GM23338 (cell line): ENCODE measurements around the gene COL4A2. TPM values are rescaled to one million over a fixed set of nuclear protein-coding genes. Genes with fewer than 3 reads are reported as not detected.

Source experiments
- ATAC-seq: fragments of 200-7000 bp; cut with Tn5 transposase; 3 replicates; pipeline ENCODE4 v1.9.1; 2020
- DNase-seq: peaks from one replicate; pipeline ENCODE4 v3.0.0-alpha.2; 2015; ENCODE audit warnings: low spot score
- H2AFZ ChIP-seq: fragments of 200-600 bp; sonication (generic); 2 replicates; pipeline ENCODE4 v1.8.0; 2016; ENCODE audit warnings: antibody characterized with exemption, mild to moderate bottlenecking, moderate library complexity
- H3F3A ChIP-seq: fragments of 200-600 bp; sonication (generic); replicated peaks from 2 replicates; pipeline ENCODE4 v1.8.0; 2017; ENCODE audit warnings: antibody characterized with exemption, mixed run types, low read depth
- H3K27ac ChIP-seq: fragments of 200-600 bp; sonication (generic); 2 replicates; pipeline ENCODE4 v1.6.1; 2016; ENCODE audit warnings: low read depth
- H3K27me3 ChIP-seq: fragments of 200-600 bp; sonication (generic); 2 replicates; pipeline ENCODE4 v1.8.0; 2016; ENCODE audit warnings: mild to moderate bottlenecking, mixed run types, moderate library complexity; ENCODE audit not compliant: insufficient read depth
- H3K36me3 ChIP-seq: fragments of 200-600 bp; sonication (generic); 2 replicates; pipeline ENCODE4 v1.8.0; 2016; ENCODE audit warnings: mild to moderate bottlenecking; ENCODE audit not compliant: insufficient read depth
- H3K4me1 ChIP-seq: fragments of 200-600 bp; sonication (generic); 2 replicates; pipeline ENCODE4 v1.8.0; 2016; ENCODE audit warnings: mild to moderate bottlenecking, moderate library complexity; ENCODE audit not compliant: insufficient read depth
- H3K4me2 ChIP-seq: fragments of 200-600 bp; sonication (generic); 2 replicates; pipeline ENCODE4 v1.7.1; 2017; ENCODE audit warnings: mixed run types
- H3K4me3 ChIP-seq: fragments of 200-600 bp; sonication (generic); 2 replicates; pipeline ENCODE4 v1.6.1; 2016; ENCODE audit warnings: mixed run types
- H3K79me2 ChIP-seq: fragments of 200-600 bp; sonication (generic); replicated peaks from 2 replicates; pipeline ENCODE4 v1.8.0; 2017; ENCODE audit warnings: mild to moderate bottlenecking; ENCODE audit not compliant: insufficient read depth
- H3K9me2 ChIP-seq: fragments of 200-600 bp; sonication (generic); 2 replicates; pipeline ENCODE4 v1.8.0; 2017; ENCODE audit not compliant: insufficient read depth
- H4K20me1 ChIP-seq: fragments of 200-600 bp; sonication (generic); replicated peaks from 2 replicates; pipeline ENCODE4 v1.8.0; 2017; ENCODE audit warnings: mild to moderate bottlenecking; ENCODE audit not compliant: insufficient read depth
- H3K27ac Mint-ChIP-seq: 2 replicates; pipeline ENCODE4 v1.8.0; 2020; ENCODE audit warnings: inconsistent platforms, mild to moderate bottlenecking, moderate library complexity, mixed read lengths
- H3K27me3 Mint-ChIP-seq: 3 replicates; pipeline ENCODE4 v1.8.0; 2022; ENCODE audit warnings: low read depth, mild to moderate bottlenecking, moderate library complexity, mixed read lengths, inconsistent platforms; ENCODE audit not compliant: insufficient read depth, poor library complexity
- H3K36me3 Mint-ChIP-seq: 3 replicates; pipeline ENCODE4 v1.8.0; 2021; ENCODE audit warnings: low read depth, mild to moderate bottlenecking, inconsistent platforms, moderate library complexity, mixed read lengths
- H3K4me1 Mint-ChIP-seq: 3 replicates; pipeline ENCODE4 v1.8.0; 2020; ENCODE audit warnings: mild to moderate bottlenecking, inconsistent platforms, mixed read lengths
- H3K4me3 Mint-ChIP-seq: 3 replicates; pipeline ENCODE4 v1.8.0; 2021; ENCODE audit warnings: moderate library complexity, mild to moderate bottlenecking, inconsistent platforms, mixed read lengths
- H3K9me3 Mint-ChIP-seq: 3 replicates; pipeline ENCODE4 v1.8.0; 2020; ENCODE audit warnings: moderate library complexity, mild to moderate bottlenecking, inconsistent platforms, mixed read lengths
- CREB1 ChIP-seq: fragments of 250-450 bp; sonication (Bioruptor Pico); IDR thresholded peaks from 2 replicates; pipeline ENCODE4 v1.5.0; 2020; ENCODE audit warnings: low read depth, mild to moderate bottlenecking, moderate library complexity
- EZH2 ChIP-seq: fragments of 200-600 bp; sonication (generic); IDR thresholded peaks from one replicate; pipeline ENCODE4 v1.8.0; 2017; ENCODE audit warnings: antibody characterized with exemption, mild to moderate bottlenecking, low read depth; ENCODE audit not compliant: unreplicated experiment
- EZH2phosphoT487 ChIP-seq: fragments of 200-600 bp; sonication (generic); IDR thresholded peaks from one replicate; pipeline ENCODE4 v1.8.1; 2018; ENCODE audit warnings: antibody characterized with exemption; ENCODE audit not compliant: unreplicated experiment
- JUNB ChIP-seq: IDR thresholded peaks from one replicate; pipeline ENCODE4 v1.6.1; 2016; ENCODE audit warnings: antibody characterized with exemption; ENCODE audit not compliant: unreplicated experiment
- POLR2AphosphoS5 ChIP-seq: IDR thresholded peaks from 2 replicates; pipeline ENCODE4 v1.6.1; 2016; ENCODE audit warnings: antibody characterized with exemption, low read depth
- STAT1 ChIP-seq: IDR thresholded peaks from one replicate; pipeline ENCODE4 v1.6.1; 2016; ENCODE audit warnings: antibody characterized with exemption; ENCODE audit not compliant: unreplicated experiment
- ZNF114 ChIP-seq: fragments of 250-450 bp; sonication (Bioruptor Pico); IDR thresholded peaks from 2 replicates; pipeline ENCODE4 v1.5.0; 2020; ENCODE audit warnings: mild to moderate bottlenecking, moderate library complexity
- ZNF331 ChIP-seq: fragments of 250-450 bp; sonication (Bioruptor Pico); IDR thresholded peaks from 2 replicates; pipeline ENCODE4 v1.5.0; 2020; ENCODE audit warnings: low read depth, mild to moderate bottlenecking, moderate library complexity
- polyA plus RNA-seq: library from polyadenylated mRNA; unstranded; fragments of >200 nt; fragmentation: Nextera tagmentation; extraction: Ambion mirVana; gene quantifications from 2 replicates; pipeline ENCODE4 v1.2.1, GENCODE V29; 2016
- total RNA-seq: library from RNA; depleted of rRNA; stranded (reverse); fragments of >200 nt; shearing (Covaris generic); gene quantifications from 2 replicates; pipeline ENCODE4 v1.2.3, GENCODE V29; 2014
- TF ChIP-seq, protein P1 (sequence below): fragments of 250-450 bp; sonication (Bioruptor Pico); IDR thresholded peaks from 2 replicates; pipeline ENCODE4 v1.5.0; 2020; ENCODE audit warnings: mild to moderate bottlenecking, moderate library complexity
- TF ChIP-seq, protein P2 (sequence below): IDR thresholded peaks from one replicate; pipeline ENCODE4 v1.6.1; 2018; ENCODE audit warnings: antibody characterized with exemption; ENCODE audit not compliant: unreplicated experiment

The COL4A2 gene
- total and polyA plus RNA-seq, 2 experiments from 2014 or later, result 37.4 to 131 TPM

DNA sequence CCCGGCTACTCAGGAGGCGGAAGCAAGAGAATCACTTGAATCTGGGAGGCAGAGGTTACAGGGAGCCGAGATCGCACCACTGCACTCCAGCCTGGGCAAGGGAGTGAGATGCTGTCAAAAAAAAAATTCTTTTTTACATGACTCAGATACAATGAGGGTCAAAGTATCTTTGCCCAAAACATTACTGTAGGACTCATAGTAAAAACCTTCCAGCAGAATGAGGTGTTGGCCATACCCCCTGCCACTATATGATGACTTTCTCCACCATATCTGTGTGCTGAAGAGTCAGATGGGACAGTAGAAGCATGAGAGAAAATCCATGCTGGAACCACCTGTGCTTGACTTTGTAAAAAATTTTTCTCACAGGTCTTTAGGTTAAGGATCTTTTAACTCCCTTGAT lies 86.7 kb downstream of the COL4A2 start:
- Mint-ChIP-seq H3K9me3 (0 out of 3 replicates have a peak, but pooled peaks cover 3% of the 10 kb centered on the region), H3K27me3 (no peaks in the 10 kb centered on the region), H3K4me3 (no peak overlapping the region), H3K4me1 (peaks cover 18% of the 10 kb centered on the region), H3K36me3 (peaks cover 15% of the 10 kb centered on the region), H3K27ac (no peak overlapping the region)
- H2AFZ ChIP-seq, result no peak overlapping the region
- H3K4me2 ChIP-seq, result no peak overlapping the region
- ATAC-seq (no peak), DNase-seq (no peak)
- no peak overlapping the region for H3K27ac ChIP-seq
- H4K20me1 ChIP-seq, result no peaks in the 10 kb centered on the region
- H3F3A ChIP-seq, result no peaks in the 10 kb centered on the region
- H3K4me1 ChIP-seq, result peaks cover 14% of the 10 kb centered on the region; the same call in 1 of the 2 replicates
- H3K36me3 ChIP-seq, result no peaks in the 10 kb centered on the region
- TF ChIP-seq, protein P1, sequence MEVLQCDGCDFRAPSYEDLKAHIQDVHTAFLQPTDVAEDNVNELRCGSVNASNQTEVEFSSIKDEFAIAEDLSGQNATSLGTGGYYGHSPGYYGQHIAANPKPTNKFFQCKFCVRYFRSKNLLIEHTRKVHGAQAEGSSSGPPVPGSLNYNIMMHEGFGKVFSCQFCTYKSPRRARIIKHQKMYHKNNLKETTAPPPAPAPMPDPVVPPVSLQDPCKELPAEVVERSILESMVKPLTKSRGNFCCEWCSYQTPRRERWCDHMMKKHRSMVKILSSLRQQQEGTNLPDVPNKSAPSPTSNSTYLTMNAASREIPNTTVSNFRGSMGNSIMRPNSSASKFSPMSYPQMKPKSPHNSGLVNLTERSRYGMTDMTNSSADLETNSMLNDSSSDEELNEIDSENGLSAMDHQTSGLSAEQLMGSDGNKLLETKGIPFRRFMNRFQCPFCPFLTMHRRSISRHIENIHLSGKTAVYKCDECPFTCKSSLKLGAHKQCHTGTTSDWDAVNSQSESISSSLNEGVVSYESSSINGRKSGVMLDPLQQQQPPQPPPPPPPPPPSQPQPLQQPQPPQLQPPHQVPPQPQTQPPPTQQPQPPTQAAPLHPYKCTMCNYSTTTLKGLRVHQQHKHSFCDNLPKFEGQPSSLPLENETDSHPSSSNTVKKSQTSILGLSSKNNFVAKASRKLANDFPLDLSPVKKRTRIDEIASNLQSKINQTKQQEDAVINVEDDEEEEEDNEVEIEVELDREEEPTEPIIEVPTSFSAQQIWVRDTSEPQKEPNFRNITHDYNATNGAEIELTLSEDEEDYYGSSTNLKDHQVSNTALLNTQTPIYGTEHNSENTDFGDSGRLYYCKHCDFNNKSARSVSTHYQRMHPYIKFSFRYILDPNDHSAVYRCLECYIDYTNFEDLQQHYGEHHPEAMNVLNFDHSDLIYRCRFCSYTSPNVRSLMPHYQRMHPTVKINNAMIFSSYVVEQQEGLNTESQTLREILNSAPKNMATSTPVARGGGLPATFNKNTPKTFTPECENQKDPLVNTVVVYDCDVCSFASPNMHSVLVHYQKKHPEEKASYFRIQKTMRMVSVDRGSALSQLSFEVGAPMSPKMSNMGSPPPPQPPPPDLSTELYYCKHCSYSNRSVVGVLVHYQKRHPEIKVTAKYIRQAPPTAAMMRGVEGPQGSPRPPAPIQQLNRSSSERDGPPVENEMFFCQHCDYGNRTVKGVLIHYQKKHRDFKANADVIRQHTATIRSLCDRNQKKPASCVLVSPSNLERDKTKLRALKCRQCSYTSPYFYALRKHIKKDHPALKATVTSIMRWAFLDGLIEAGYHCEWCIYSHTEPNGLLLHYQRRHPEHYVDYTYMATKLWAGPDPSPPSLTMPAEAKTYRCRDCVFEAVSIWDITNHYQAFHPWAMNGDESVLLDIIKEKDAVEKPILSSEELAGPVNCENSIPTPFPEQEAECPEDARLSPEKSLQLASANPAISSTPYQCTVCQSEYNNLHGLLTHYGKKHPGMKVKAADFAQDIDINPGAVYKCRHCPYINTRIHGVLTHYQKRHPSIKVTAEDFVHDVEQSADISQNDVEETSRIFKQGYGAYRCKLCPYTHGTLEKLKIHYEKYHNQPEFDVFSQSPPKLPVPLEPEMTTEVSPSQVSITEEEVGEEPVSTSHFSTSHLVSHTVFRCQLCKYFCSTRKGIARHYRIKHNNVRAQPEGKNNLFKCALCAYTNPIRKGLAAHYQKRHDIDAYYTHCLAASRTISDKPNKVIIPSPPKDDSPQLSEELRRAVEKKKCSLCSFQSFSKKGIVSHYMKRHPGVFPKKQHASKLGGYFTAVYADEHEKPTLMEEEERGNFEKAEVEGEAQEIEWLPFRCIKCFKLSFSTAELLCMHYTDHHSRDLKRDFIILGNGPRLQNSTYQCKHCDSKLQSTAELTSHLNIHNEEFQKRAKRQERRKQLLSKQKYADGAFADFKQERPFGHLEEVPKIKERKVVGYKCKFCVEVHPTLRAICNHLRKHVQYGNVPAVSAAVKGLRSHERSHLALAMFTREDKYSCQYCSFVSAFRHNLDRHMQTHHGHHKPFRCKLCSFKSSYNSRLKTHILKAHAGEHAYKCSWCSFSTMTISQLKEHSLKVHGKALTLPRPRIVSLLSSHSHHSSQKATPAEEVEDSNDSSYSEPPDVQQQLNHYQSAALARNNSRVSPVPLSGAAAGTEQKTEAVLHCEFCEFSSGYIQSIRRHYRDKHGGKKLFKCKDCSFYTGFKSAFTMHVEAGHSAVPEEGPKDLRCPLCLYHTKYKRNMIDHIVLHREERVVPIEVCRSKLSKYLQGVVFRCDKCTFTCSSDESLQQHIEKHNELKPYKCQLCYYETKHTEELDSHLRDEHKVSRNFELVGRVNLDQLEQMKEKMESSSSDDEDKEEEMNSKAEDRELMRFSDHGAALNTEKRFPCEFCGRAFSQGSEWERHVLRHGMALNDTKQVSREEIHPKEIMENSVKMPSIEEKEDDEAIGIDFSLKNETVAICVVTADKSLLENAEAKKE (CRISPR knock-in tag), result no peak
- TF ChIP-seq STAT1 (no peak), POLR2AphosphoS5 (no peak)
- H3K9me2 ChIP-seq, result peaks cover 3% of the 10 kb centered on the region; the same call in 1 of the 2 replicates
- H3K27me3 ChIP-seq, result no peaks in the 10 kb centered on the region
- no peak overlapping the region for H3K4me3 ChIP-seq
- no peaks in the 10 kb centered on the region for H3K79me2 ChIP-seq

DNA sequence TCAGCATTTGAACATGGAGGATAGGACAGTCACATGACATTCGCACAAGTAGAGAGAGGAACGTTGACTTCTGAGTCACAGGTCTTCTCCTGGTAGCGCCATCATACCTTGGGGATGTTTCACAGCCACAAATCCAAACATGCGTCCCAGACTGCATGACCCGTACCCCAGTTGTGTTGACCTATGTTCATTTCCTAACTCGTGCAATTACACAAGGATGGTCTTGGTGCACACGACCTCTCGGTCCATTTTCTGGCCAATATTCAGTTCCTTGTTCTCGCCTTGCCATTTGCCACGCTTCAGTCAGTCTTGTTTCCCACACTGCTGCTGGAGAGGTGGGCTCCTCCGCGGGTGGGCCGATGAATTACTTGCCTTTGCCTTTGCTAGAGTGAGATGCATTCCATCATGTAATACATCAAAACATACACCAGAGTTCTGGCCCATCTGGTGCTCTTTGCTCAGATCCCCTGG lies 87.3 kb downstream of the COL4A2 start:
- Histone ChIP-seq H3F3A (no peaks in the 10 kb centered on the region), H3K4me1 (0 out of 2 replicates have a peak, but pooled peaks cover 13% of the 10 kb centered on the region), H3K79me2 (no peaks in the 10 kb centered on the region), H3K27me3 (no peaks in the 10 kb centered on the region), H3K4me2 (no peak overlapping the region), H3K4me3 (no peak overlapping the region), H3K9me2 (peaks cover 3% of the 10 kb centered on the region; the same call in 1 of the 2 replicates), H3K27ac (no peak overlapping the region), H2AFZ (no peak overlapping the region), H3K36me3 (no peaks in the 10 kb centered on the region), H4K20me1 (no peaks in the 10 kb centered on the region)
- 0 out of 3 replicates have a peak, but pooled peaks cover 3% of the 10 kb centered on the region for H3K9me3 Mint-ChIP-seq
- H3K4me3 Mint-ChIP-seq, result no peak overlapping the region
- peaks cover 12% of the 10 kb centered on the region for H3K4me1 Mint-ChIP-seq
- ATAC-seq (no peak), DNase-seq (no peak)
- H3K27me3 Mint-ChIP-seq, result no peaks in the 10 kb centered on the region
- H3K27ac Mint-ChIP-seq, result no peak overlapping the region
- TF ChIP-seq ZNF114 (CRISPR knock-in tag) (no peak), EZH2phosphoT487 (no peak), JUNB (no peak), EZH2 (no peak), STAT1 (no peak), ZNF331 (no peak), CREB1 (CRISPR knock-in tag) (no peak)
- TF ChIP-seq, protein P2, sequence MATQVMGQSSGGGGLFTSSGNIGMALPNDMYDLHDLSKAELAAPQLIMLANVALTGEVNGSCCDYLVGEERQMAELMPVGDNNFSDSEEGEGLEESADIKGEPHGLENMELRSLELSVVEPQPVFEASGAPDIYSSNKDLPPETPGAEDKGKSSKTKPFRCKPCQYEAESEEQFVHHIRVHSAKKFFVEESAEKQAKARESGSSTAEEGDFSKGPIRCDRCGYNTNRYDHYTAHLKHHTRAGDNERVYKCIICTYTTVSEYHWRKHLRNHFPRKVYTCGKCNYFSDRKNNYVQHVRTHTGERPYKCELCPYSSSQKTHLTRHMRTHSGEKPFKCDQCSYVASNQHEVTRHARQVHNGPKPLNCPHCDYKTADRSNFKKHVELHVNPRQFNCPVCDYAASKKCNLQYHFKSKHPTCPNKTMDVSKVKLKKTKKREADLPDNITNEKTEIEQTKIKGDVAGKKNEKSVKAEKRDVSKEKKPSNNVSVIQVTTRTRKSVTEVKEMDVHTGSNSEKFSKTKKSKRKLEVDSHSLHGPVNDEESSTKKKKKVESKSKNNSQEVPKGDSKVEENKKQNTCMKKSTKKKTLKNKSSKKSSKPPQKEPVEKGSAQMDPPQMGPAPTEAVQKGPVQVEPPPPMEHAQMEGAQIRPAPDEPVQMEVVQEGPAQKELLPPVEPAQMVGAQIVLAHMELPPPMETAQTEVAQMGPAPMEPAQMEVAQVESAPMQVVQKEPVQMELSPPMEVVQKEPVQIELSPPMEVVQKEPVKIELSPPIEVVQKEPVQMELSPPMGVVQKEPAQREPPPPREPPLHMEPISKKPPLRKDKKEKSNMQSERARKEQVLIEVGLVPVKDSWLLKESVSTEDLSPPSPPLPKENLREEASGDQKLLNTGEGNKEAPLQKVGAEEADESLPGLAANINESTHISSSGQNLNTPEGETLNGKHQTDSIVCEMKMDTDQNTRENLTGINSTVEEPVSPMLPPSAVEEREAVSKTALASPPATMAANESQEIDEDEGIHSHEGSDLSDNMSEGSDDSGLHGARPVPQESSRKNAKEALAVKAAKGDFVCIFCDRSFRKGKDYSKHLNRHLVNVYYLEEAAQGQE, result no peak
- peaks cover 9% of the 10 kb centered on the region; the same call in 2 of the 3 replicates for H3K36me3 Mint-ChIP-seq
